GM21723 (cell line): Measurements from ENCODE around the gene SLC6A1.

ENCODE experiments used
- ATAC-seq: cut with Tn5 transposase; IDR thresholded peaks from one replicate; pipeline ENCODE4 v1.9.1; 2021; ENCODE audit warnings: mild to moderate bottlenecking, moderate library complexity; ENCODE audit not compliant: unreplicated experiment

The SLC6A1 gene

GRCh38 chr3:10992943-10993728 is 588 bp downstream of the SLC6A1 start:
- no peak for ATAC-seq

GRCh38 chr3:10993729-10994065 is 1.1 kb downstream of the SLC6A1 start:
- ATAC-seq, result no peak

GRCh38 chr3:10994306-10994705 is 1.8 kb downstream of the SLC6A1 start:
- no peak for ATAC-seq

GRCh38 chr3:10995871-10996270 is 3.3 kb downstream of the SLC6A1 start:
- no peak for ATAC-seq

GRCh38 chr3:10996345-10997013 is 3.9 kb downstream of the SLC6A1 start:
- no peak for ATAC-seq

- no peak for ATAC-seq
These were observed 4.6 kb downstream of the SLC6A1 start for GRCh38 chr3:10997196-10997595.

- no peak for ATAC-seq
These were observed 6.0 kb downstream of the SLC6A1 start for GRCh38 chr3:10998542-10998941.

- ATAC-seq, result no peak
These were observed 6.9 kb downstream of the SLC6A1 start for GRCh38 chr3:10999221-11000107.

GRCh38 chr3:11000528-11000927 is 8.0 kb downstream of the SLC6A1 start:
- no peak for ATAC-seq

GRCh38 chr3:11001020-11001657 is 8.6 kb downstream of the SLC6A1 start:
- ATAC-seq, result no peak

- ATAC-seq, result no peak
These were observed 9.1 kb downstream of the SLC6A1 start for GRCh38 chr3:11001658-11002021.

- ATAC-seq, result no peak
These were observed 9.8 kb downstream of the SLC6A1 start for GRCh38 chr3:11002371-11002807.

GRCh38 chr3:11004563-11004962 is 12.0 kb downstream of the SLC6A1 start:
- no peak for ATAC-seq

GRCh38 chr3:11005686-11006256 is 13.2 kb downstream of the SLC6A1 start:
- ATAC-seq, result no peak

- ATAC-seq, result no peak
These were observed 14.7 kb downstream of the SLC6A1 start for GRCh38 chr3:11006986-11007933.

GRCh38 chr3:11009898-11010297 is 17.4 kb downstream of the SLC6A1 start:
- ATAC-seq, result no peak

GRCh38 chr3:11010426-11011165 is 18.0 kb downstream of the SLC6A1 start:
- ATAC-seq, result no peak

GRCh38 chr3:11014253-11014652 is 21.7 kb downstream of the SLC6A1 start:
- no peak for ATAC-seq

- ATAC-seq, result no peak
These were observed 22.2 kb downstream of the SLC6A1 start for GRCh38 chr3:11014752-11015151.
